Retinal pigment epithelial cell (primary cell): ENCODE results near the gene GPX6.
"Not testable (repeated sequence)": the region's sequence is repeated elsewhere in the genome, so short reads cannot be mapped to it uniquely, and the experiment has no call there.

Experiments
- DNase-seq: peaks from one replicate; pipeline ENCODE4 v3.0.0-alpha.2; 2010; ENCODE audit warnings: low read depth
- H3K4me3 ChIP-seq: 2 replicates; pipeline ENCODE4 v1.5.1; 2011; ENCODE audit warnings: mild to moderate bottlenecking, low read length, control low read depth, moderate library complexity
- CTCF ChIP-seq: conservative IDR thresholded peaks from 2 replicates; pipeline ENCODE4 v1.5.1; 2011; ENCODE audit warnings: low read depth, low read length, control low read depth, inconsistent platforms

The GPX6 gene

GRCh38 chr6:28478518-28478917 lies 37.1 kb downstream of the GPX6 start:
- no peak overlapping the region for H3K4me3 ChIP-seq
- DNase-seq, result no peak
- TF ChIP-seq CTCF, result no peak

- TF ChIP-seq CTCF, result no peak
- peak overlapping the region; percentile 73 for H3K4me3 ChIP-seq
- peak; percentile 51 for DNase-seq
Measured at GRCh38 chr6:28474441-28475219, 41.0 kb downstream of the GPX6 start.

GRCh38 chr6:28469153-28469745 lies 46.3 kb downstream of the GPX6 start:
- not testable (repeated sequence) for DNase-seq, H3K4me3 ChIP-seq

GRCh38 chr6:28468056-28468455 lies 47.5 kb downstream of the GPX6 start:
- no peak overlapping the region for H3K4me3 ChIP-seq
- DNase-seq, result no peak
- no peak for TF ChIP-seq CTCF

- H3K4me3 ChIP-seq, result no peak overlapping the region
- no peak for TF ChIP-seq CTCF
- no peak for DNase-seq
Measured at GRCh38 chr6:28462401-28462800, 53.2 kb downstream of the GPX6 start.

GRCh38 chr6:28458568-28458967 lies 57.0 kb downstream of the GPX6 start:
- no peak for DNase-seq
- no peak for TF ChIP-seq CTCF
- H3K4me3 ChIP-seq, result no peak overlapping the region
